ENCODE data around the gene CSGALNACT2. TPM values are rescaled to one million over a fixed set of nuclear protein-coding genes. Genes with fewer than 3 reads are reported as not detected.

CSGALNACT2 gene
- total and polyA plus RNA-seq, 7 donors: 3.2 to 37.1 (median 25.0) TPM

- no peak for DNase-seq
- H3K27me3 ChIP-seq: no peaks in the 10 kb centered on the region
- WGBS, 2 donors: 70 to 84% methylated on average over 1 of the region's 1 CpG
- peaks cover 6 to 21% (median 8%) of the 10 kb centered on the region in 4 donors for H3K36me3 ChIP-seq
- H3K27ac ChIP-seq: peak overlapping the region in 1 of 4 donors; percentile 1
- H3K4me3 ChIP-seq: no peak overlapping the region
- TF ChIP-seq CTCF (IDR thresholded peaks at IDR 0.05): no peak
- no peak for TF ChIP-seq POLR2AphosphoS5 (IDR thresholded peaks at IDR 0.05)
- TF ChIP-seq EP300 (IDR thresholded peaks at IDR 0.05): no peak
- TF ChIP-seq POLR2A (IDR thresholded peaks at IDR 0.05): no peak
- intact Hi-C loops (cut with DNase I): no loop called here
- H3K4me1 ChIP-seq: peaks cover 0 to 33% (median 19%) of the 10 kb centered on the region in 4 donors
- no peaks in the 10 kb centered on the region for H3K9me3 ChIP-seq
Observed at GRCh38 chr10:43160046-43160920, 22.0 kb downstream of the CSGALNACT2 start.

GRCh38 chr10:43160921-43161255 lies 22.6 kb downstream of the CSGALNACT2 start:
- no peak for TF ChIP-seq POLR2A (IDR thresholded peaks at IDR 0.05)
- Histone ChIP-seq H3K4me3 (no peak overlapping the region), H3K4me1 (peaks cover 0 to 31% (median 19%) of the 10 kb centered on the region in 4 donors), H3K9me3 (no peaks in the 10 kb centered on the region), H3K27me3 (no peaks in the 10 kb centered on the region), H3K36me3 (peaks cover 6 to 21% (median 8%) of the 10 kb centered on the region in 4 donors), H3K27ac (no peak overlapping the region)
- no peak for DNase-seq
- 82 to 86% methylated on average over 2 of the region's 2 CpGs for WGBS, 2 donors
- intact Hi-C loops (cut with DNase I): no loop called here

- H3K36me3 ChIP-seq: peaks cover 6 to 25% (median 8%) of the 10 kb centered on the region in 4 donors
- no peak overlapping the region for H3K27ac ChIP-seq
- WGBS, 2 donors: 94 to 95% methylated on average over 1 of the region's 1 CpG
- no peak for DNase-seq
- H3K27me3 ChIP-seq: no peaks in the 10 kb centered on the region
- no peak overlapping the region for H3K4me3 ChIP-seq
- H3K4me1 ChIP-seq: peaks cover 0 to 19% (median 13%) of the 10 kb centered on the region in 4 donors
- intact Hi-C loops (cut with DNase I): no loop called here
- no peaks in the 10 kb centered on the region for H3K9me3 ChIP-seq
- no peak for TF ChIP-seq POLR2A (IDR thresholded peaks at IDR 0.05)
- TF ChIP-seq POLR2AphosphoS5 (IDR thresholded peaks at IDR 0.05): no peak
- TF ChIP-seq EP300 (IDR thresholded peaks at IDR 0.05): no peak
- no peak for TF ChIP-seq CTCF (IDR thresholded peaks at IDR 0.05)
Observed at GRCh38 chr10:43162604-43163003, 24.4 kb downstream of the CSGALNACT2 start.

- no peak overlapping the region for H3K27ac ChIP-seq
- intact Hi-C loops (cut with DNase I): no loop called here
- H3K4me3 ChIP-seq: no peak overlapping the region
- no peaks in the 10 kb centered on the region for H3K9me3 ChIP-seq
- TF ChIP-seq EP300 (IDR thresholded peaks at IDR 0.05) (no peak), CTCF (IDR thresholded peaks at IDR 0.05) (no peak), POLR2AphosphoS5 (IDR thresholded peaks at IDR 0.05) (no peak), POLR2A (IDR thresholded peaks at IDR 0.05) (no peak)
- H3K4me1 ChIP-seq: peaks cover 0 to 1% (median under 1%) of the 10 kb centered on the region in 4 donors
- 36 to 65% methylated on average over 6 of the region's 6 CpGs for WGBS, 2 donors
- peaks cover 6 to 41% (median 8%) of the 10 kb centered on the region in 4 donors for H3K36me3 ChIP-seq
- no peak for DNase-seq
- H3K27me3 ChIP-seq: no peaks in the 10 kb centered on the region
Observed at GRCh38 chr10:43166207-43166879, 28.1 kb downstream of the CSGALNACT2 start.

GRCh38 chr10:43166880-43167497 lies 28.7 kb downstream of the CSGALNACT2 start:
- Histone ChIP-seq H3K4me3 (no peak overlapping the region), H3K27me3 (no peaks in the 10 kb centered on the region), H3K9me3 (no peaks in the 10 kb centered on the region), H3K36me3 (peaks cover 4 to 42% (median 8%) of the 10 kb centered on the region in 4 donors), H3K4me1 (peaks cover 0 to 8% (median 6%) of the 10 kb centered on the region in 4 donors), H3K27ac (no peak overlapping the region)
- no peak for DNase-seq
- TF ChIP-seq POLR2AphosphoS5 (IDR thresholded peaks at IDR 0.05) (no peak), EP300 (IDR thresholded peaks at IDR 0.05) (no peak), POLR2A (IDR thresholded peaks at IDR 0.05) (no peak), CTCF (IDR thresholded peaks at IDR 0.05) (no peak)
- intact Hi-C loops (cut with DNase I): no loop called here
